ENCODE data around the gene FSD2. TPM values are rescaled to one million over a fixed set of nuclear protein-coding genes. Genes with fewer than 3 reads are reported as not detected.

FSD2 gene
- total RNA-seq, 2 experiments from 2014 or later: not detected

DNA sequence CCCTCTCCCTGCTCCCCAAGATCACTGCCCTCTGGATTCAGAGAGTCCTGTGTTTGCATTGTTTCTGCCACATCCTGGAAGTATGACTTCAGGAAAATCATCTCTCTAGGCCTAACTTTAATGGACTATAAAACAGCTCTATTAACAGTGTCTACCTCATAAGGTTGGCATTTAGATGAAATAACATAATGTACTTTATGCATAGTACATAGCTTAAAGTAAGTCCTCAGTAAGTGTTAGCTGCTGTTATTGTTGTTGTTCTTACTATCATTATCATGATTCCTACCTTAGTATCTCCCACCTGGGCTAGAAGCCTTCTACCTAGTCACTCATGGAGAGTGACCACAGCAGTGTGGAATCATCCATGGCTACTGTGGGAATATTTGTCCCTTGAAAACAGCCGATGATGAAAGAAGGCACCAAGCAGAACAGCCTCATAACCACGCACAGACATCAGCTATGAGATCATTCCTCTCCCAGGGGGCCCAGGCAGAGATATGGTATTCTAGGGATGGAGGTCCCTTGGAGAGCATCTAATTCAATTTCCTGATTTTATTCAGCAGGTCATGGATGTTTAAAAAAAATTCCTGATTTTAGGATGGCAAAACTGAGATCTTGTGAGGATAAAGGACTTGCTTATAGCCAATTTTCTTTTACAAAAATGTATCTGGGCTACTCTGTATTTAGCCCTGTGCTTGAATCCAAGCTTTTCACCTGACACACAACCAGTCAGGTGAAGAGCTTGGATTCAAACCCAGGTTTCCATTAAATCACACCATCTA, 1.9 kb downstream of the FSD2 start:
- DNase-seq: no peak
- Mint-ChIP-seq H3K27ac (no peak overlapping the region), H3K36me3 (ENCODE audit: low read depth) (no peaks in the 10 kb centered on the region), H3K27me3 (peaks cover 41% of the 10 kb centered on the region), H3K4me1 (ENCODE audit: low read depth) (peaks cover 4% of the 10 kb centered on the region), H3K4me3 (no peak overlapping the region), H3K9me3 (no peaks in the 10 kb centered on the region)
- no peak overlapping the region for H3K4me3 ChIP-seq (ENCODE audit: low read length)
- no peak for ATAC-seq (ENCODE audit: poor library complexity)
- POLR2A ChIA-PET: no interaction called here
- no peaks in the 10 kb centered on the region for H3K9me3 ChIP-seq (ENCODE audit: control insufficient read depth in 1 of 2, insufficient read depth in 1 of 2, low read length in 2 of 2)
- no peaks in the 10 kb centered on the region for H3K36me3 ChIP-seq (ENCODE audit: insufficient read depth, low read length)
- no peak for TF ChIP-seq CTCF (IDR thresholded peaks at IDR 0.05)
- no peak overlapping the region for H3K27ac ChIP-seq (ENCODE audit: low read depth in 1 of 2, low read length in 2 of 2)
- peaks cover 5% of the 10 kb centered on the region for H3K4me1 ChIP-seq (ENCODE audit: insufficient read depth, low read length)
- CTCF ChIA-PET: interaction anchor here (1.3 to 1.6 kb wide), 2 partner anchors 9 to 273 kb away, joined by 3 read pairs; no protein-coding TSS in a partner anchor
- peaks cover 10 to 14% of the 10 kb centered on the region in 2 experiments for H3K27me3 ChIP-seq (ENCODE audit: control insufficient read depth in 1 of 2, insufficient read depth in 2 of 2, low read length in 2 of 2)
- intact Hi-C loops (cut with DNase I, micrococcal nuclease): no loop called here

DNA sequence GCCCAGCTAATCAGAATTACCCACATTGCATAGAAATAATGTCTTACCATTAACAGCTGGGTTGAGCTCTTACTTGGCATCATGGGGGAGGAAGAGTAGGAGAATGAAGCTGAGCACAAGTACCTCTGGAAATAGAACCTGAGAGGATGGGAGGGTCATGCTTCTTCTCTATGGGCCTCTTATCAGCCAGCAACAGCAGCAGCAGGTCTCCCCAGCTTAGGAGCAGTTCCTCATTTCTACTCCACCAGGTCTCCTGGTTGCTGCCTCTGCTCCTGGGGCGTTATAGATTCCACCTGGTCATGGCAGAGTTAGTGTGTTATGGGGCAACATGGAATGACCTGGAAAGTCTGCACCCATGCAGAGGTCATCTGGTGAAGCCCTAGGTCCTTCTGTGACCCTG, 3.4 kb downstream of the FSD2 start:
- Histone ChIP-seq H3K4me3 (ENCODE audit: low read length) (no peak overlapping the region), H3K9me3 (ENCODE audit: control insufficient read depth in 1 of 2, insufficient read depth in 1 of 2, low read length in 2 of 2) (no peaks in the 10 kb centered on the region), H3K27ac (ENCODE audit: low read depth in 1 of 2, low read length in 2 of 2) (no peak overlapping the region), H3K27me3 (ENCODE audit: control insufficient read depth in 1 of 2, insufficient read depth in 2 of 2, low read length in 2 of 2) (peaks cover 11 to 19% of the 10 kb centered on the region in 2 experiments), H3K36me3 (ENCODE audit: insufficient read depth, low read length) (no peaks in the 10 kb centered on the region), H3K4me1 (ENCODE audit: insufficient read depth, low read length) (no peaks in the 10 kb centered on the region)
- no peak for DNase-seq
- ChIA-PET CTCF (no interaction called here), POLR2A (interaction anchor here (1.5 kb wide), 1 partner anchor 8 kb away, joined by 4 read pairs; no protein-coding TSS in a partner anchor)
- Mint-ChIP-seq H3K27ac (no peak overlapping the region), H3K36me3 (ENCODE audit: low read depth) (no peaks in the 10 kb centered on the region), H3K27me3 (peaks cover 42% of the 10 kb centered on the region), H3K9me3 (no peaks in the 10 kb centered on the region), H3K4me3 (no peak overlapping the region), H3K4me1 (ENCODE audit: low read depth) (no peaks in the 10 kb centered on the region)
- ATAC-seq (ENCODE audit: poor library complexity): no peak
- intact Hi-C loops (cut with DNase I, micrococcal nuclease): no loop called here
- no peak for TF ChIP-seq CTCF (IDR thresholded peaks at IDR 0.05)

DNA sequence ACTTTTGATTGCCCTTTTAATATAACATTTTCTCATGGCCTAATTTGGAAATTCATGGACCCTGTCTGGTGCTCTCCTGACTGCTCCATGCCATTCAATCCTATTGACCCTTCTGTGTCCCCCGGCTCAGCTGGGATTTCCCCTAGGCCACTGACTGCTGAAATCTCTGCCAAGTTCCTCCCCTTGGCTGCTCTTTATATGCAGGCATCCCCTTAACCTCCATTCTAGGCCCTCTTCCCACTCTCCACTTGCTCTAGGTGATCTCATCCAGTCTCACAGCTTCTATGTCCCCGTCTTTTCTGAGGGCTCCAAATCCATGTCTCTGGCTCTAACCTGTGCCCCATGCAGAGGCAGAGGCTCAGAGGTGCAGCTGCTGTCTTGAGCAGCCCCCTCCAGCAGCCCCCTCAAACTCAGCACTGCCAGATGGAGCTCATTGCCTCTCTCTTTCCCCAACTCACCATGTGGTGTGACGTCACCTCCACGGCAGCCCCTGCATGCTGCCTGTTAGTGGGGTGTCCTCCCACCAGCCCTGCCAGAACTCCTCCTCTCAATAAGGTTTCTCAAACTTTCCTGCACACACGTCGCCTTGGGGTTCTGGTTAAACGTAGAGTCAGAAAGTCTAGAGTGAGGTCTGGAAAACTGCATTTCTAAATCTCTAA, 6.6 kb downstream of the FSD2 start:
- Histone ChIP-seq H3K4me1 (ENCODE audit: insufficient read depth, low read length) (no peaks in the 10 kb centered on the region), H3K4me3 (ENCODE audit: low read length) (no peak overlapping the region), H3K27me3 (ENCODE audit: control insufficient read depth in 1 of 2, insufficient read depth in 2 of 2, low read length in 2 of 2) (peaks cover 11 to 19% of the 10 kb centered on the region in 2 experiments), H3K9me3 (ENCODE audit: control insufficient read depth in 1 of 2, insufficient read depth in 1 of 2, low read length in 2 of 2) (peaks cover 0 to 4% of the 10 kb centered on the region in 2 experiments), H3K27ac (ENCODE audit: low read depth in 1 of 2, low read length in 2 of 2) (no peak overlapping the region), H3K36me3 (ENCODE audit: insufficient read depth, low read length) (no peaks in the 10 kb centered on the region)
- ChIA-PET CTCF (interaction anchor here (0.5 kb wide), 1 partner anchor 26 kb away, joined by 3 read pairs; no protein-coding TSS in a partner anchor), POLR2A (interaction anchor here (2.1 kb wide), 1 partner anchor 10 kb away, joined by 5 read pairs; the partner anchor contains the start of gene WHAMM)
- DNase-seq (no peak), ATAC-seq (ENCODE audit: poor library complexity) (no peak)
- Mint-ChIP-seq H3K27me3 (peaks cover 42% of the 10 kb centered on the region), H3K27ac (no peak overlapping the region), H3K36me3 (ENCODE audit: low read depth) (no peaks in the 10 kb centered on the region), H3K9me3 (no peaks in the 10 kb centered on the region), H3K4me1 (ENCODE audit: low read depth) (no peaks in the 10 kb centered on the region), H3K4me3 (no peak overlapping the region)
- TF ChIP-seq CTCF (IDR thresholded peaks at IDR 0.05): no peak
- intact Hi-C loops (cut with DNase I, micrococcal nuclease): no loop called here
